Measurements from ENCODE around the gene TSPAN1.

Gene TSPAN1

GRCh38 chr1:46192171-46192570 lies 17.3 kb downstream of the TSPAN1 start:
- no peak for TF ChIP-seq TCF12 (IDR thresholded peaks at IDR 0.05; ENCODE audit: low read depth)
- TF ChIP-seq EGR1 (IDR thresholded peaks at IDR 0.05) = no peak
- no peak for TF ChIP-seq RAD21 (IDR thresholded peaks at IDR 0.05; ENCODE audit: low read depth)
- TF ChIP-seq NFIC (IDR thresholded peaks at IDR 0.05) = no peak
- no peak for TF ChIP-seq FOXM1 (IDR thresholded peaks at IDR 0.05; ENCODE audit: borderline replicate concordance, low read depth)
- TF ChIP-seq REST (IDR thresholded peaks at IDR 0.05; ENCODE audit: low read depth) = no peak

GRCh38 chr1:46193285-46193684 lies 18.4 kb downstream of the TSPAN1 start:
- TF ChIP-seq EGR1 (IDR thresholded peaks at IDR 0.05) = no peak
- no peak for TF ChIP-seq TAF1 (IDR thresholded peaks at IDR 0.05; ENCODE audit: low read depth)
- TF ChIP-seq CREB1 (IDR thresholded peaks at IDR 0.05; ENCODE audit: low read depth) = no peak
- TF ChIP-seq TCF12 (IDR thresholded peaks at IDR 0.05; ENCODE audit: low read depth) = no peak
- TF ChIP-seq ZBTB7A (IDR thresholded peaks at IDR 0.05; ENCODE audit: low read depth) = no peak
- TF ChIP-seq CEBPB (IDR thresholded peaks at IDR 0.05) = no peak
- TF ChIP-seq FOXM1 (IDR thresholded peaks at IDR 0.05; ENCODE audit: borderline replicate concordance, low read depth) = no peak
- TF ChIP-seq RAD21 (IDR thresholded peaks at IDR 0.05; ENCODE audit: low read depth) = no peak
- TF ChIP-seq USF1 (IDR thresholded peaks at IDR 0.05) = no peak
- TF ChIP-seq YY1 (IDR thresholded peaks at IDR 0.05; ENCODE audit: low read depth) = no peak
- TF ChIP-seq TEAD4 (IDR thresholded peaks at IDR 0.05) = no peak
- no peak for TF ChIP-seq EP300 (IDR thresholded peaks at IDR 0.05; ENCODE audit: borderline replicate concordance)
- TF ChIP-seq MAX (IDR thresholded peaks at IDR 0.05) = no peak
- TF ChIP-seq NFIC (IDR thresholded peaks at IDR 0.05) = no peak
- TF ChIP-seq REST (IDR thresholded peaks at IDR 0.05; ENCODE audit: low read depth) = no peak

- no peak for TF ChIP-seq FOXM1 (IDR thresholded peaks at IDR 0.05; ENCODE audit: borderline replicate concordance, low read depth)
- peak; percentile 31; the same call in 1 of the 2 replicates for TF ChIP-seq MAX (IDR thresholded peaks at IDR 0.05)
- no peak for TF ChIP-seq EP300 (IDR thresholded peaks at IDR 0.05; ENCODE audit: borderline replicate concordance)
- peak; percentile 44; the same call in 1 of the 2 replicates for TF ChIP-seq NFIC (IDR thresholded peaks at IDR 0.05)
- TF ChIP-seq TEAD4 (IDR thresholded peaks at IDR 0.05) = no peak
- no peak for TF ChIP-seq CREB1 (IDR thresholded peaks at IDR 0.05; ENCODE audit: low read depth)
- no peak for TF ChIP-seq TAF1 (IDR thresholded peaks at IDR 0.05; ENCODE audit: low read depth)
Observed at GRCh38 chr1:46193984-46194570, 19.2 kb downstream of the TSPAN1 start.

- TF ChIP-seq MAX (IDR thresholded peaks at IDR 0.05) (no peak), CEBPB (IDR thresholded peaks at IDR 0.05) (no peak), EGR1 (IDR thresholded peaks at IDR 0.05) (no peak), TAF1 (IDR thresholded peaks at IDR 0.05; ENCODE audit: low read depth) (no peak)
Observed at GRCh38 chr1:46194641-46195193, 19.8 kb downstream of the TSPAN1 start.

GRCh38 chr1:46196609-46197008 lies 21.7 kb downstream of the TSPAN1 start:
- TF ChIP-seq TAF1 (IDR thresholded peaks at IDR 0.05; ENCODE audit: low read depth) (no peak), ZBTB7A (IDR thresholded peaks at IDR 0.05; ENCODE audit: low read depth) (no peak), EP300 (IDR thresholded peaks at IDR 0.05; ENCODE audit: borderline replicate concordance) (no peak), TCF12 (IDR thresholded peaks at IDR 0.05; ENCODE audit: low read depth) (no peak), NFIC (IDR thresholded peaks at IDR 0.05) (no peak), FOXM1 (IDR thresholded peaks at IDR 0.05; ENCODE audit: borderline replicate concordance, low read depth) (no peak), CREB1 (IDR thresholded peaks at IDR 0.05; ENCODE audit: low read depth) (no peak), TEAD4 (IDR thresholded peaks at IDR 0.05) (no peak), USF1 (IDR thresholded peaks at IDR 0.05) (no peak)

- TF ChIP-seq REST (IDR thresholded peaks at IDR 0.05; ENCODE audit: low read depth) (no peak), TEAD4 (IDR thresholded peaks at IDR 0.05) (no peak), CREB1 (IDR thresholded peaks at IDR 0.05; ENCODE audit: low read depth) (no peak), CEBPB (IDR thresholded peaks at IDR 0.05) (no peak), FOXM1 (IDR thresholded peaks at IDR 0.05; ENCODE audit: borderline replicate concordance, low read depth) (no peak), EP300 (IDR thresholded peaks at IDR 0.05; ENCODE audit: borderline replicate concordance) (no peak), YY1 (IDR thresholded peaks at IDR 0.05; ENCODE audit: low read depth) (no peak), ZBTB7A (IDR thresholded peaks at IDR 0.05; ENCODE audit: low read depth) (no peak), NFIC (IDR thresholded peaks at IDR 0.05) (no peak), TCF12 (IDR thresholded peaks at IDR 0.05; ENCODE audit: low read depth) (no peak), USF1 (IDR thresholded peaks at IDR 0.05) (no peak), RAD21 (IDR thresholded peaks at IDR 0.05; ENCODE audit: low read depth) (no peak), MAX (IDR thresholded peaks at IDR 0.05) (no peak)
Observed at GRCh38 chr1:46197560-46197963, 22.7 kb downstream of the TSPAN1 start.
